Measurements from ENCODE around the gene WNT7A.

WNT7A gene

DNA sequence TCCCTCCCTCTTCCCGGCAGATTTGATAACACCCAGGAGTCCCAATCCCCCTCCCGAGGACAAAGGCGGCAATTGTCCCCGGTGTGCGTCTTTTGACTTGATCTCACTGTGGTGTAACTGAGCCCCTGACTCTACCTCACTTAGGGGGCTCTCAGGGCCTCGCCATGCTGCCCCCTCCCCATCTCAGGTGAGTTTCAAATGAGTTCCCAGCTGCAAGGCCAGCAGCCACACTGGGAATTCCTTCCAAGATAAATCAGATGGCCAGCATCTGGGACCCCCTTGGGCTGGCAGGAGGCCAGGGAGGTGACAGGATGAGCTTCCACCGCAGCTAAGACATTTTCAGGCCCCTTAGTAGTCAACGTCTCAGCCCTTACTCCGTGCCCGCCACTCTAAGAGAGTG lies 35.0 kb downstream of the WNT7A start:
- DNase-seq, result no peak

GRCh38 chr3:13844286-13844685 lies 35.6 kb downstream of the WNT7A start:
- DNase-seq, result no peak

GRCh38 chr3:13843351-13843750 lies 36.5 kb downstream of the WNT7A start:
- no peak for DNase-seq

- DNase-seq, result no peak
Observed at GRCh38 chr3:13842226-13842625, 37.6 kb downstream of the WNT7A start.

DNA sequence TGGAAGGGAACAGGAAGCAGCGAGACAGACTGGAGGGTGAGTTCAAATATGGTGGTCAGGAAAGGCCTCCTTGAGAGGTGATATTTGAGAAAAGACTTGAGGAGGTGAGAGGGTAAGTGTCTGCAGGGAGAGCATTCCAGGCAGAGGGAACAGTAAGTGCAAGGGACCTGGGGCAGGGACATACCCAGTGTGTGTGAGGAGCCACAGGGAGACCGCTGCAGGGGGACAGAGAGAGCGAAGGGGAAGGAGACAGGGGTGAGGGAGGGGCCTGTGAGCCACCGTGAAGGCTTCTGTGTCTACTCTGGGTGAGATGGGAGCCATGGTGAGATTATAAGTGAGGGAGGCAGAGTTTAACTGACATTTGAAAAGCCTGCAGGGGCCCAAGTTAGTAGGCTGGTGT lies 38.0 kb downstream of the WNT7A start:
- no peak for DNase-seq

GRCh38 chr3:13841141-13841540 lies 38.7 kb downstream of the WNT7A start:
- no peak for DNase-seq

GRCh38 chr3:13840456-13840855 lies 39.4 kb downstream of the WNT7A start:
- DNase-seq, result no peak

DNA sequence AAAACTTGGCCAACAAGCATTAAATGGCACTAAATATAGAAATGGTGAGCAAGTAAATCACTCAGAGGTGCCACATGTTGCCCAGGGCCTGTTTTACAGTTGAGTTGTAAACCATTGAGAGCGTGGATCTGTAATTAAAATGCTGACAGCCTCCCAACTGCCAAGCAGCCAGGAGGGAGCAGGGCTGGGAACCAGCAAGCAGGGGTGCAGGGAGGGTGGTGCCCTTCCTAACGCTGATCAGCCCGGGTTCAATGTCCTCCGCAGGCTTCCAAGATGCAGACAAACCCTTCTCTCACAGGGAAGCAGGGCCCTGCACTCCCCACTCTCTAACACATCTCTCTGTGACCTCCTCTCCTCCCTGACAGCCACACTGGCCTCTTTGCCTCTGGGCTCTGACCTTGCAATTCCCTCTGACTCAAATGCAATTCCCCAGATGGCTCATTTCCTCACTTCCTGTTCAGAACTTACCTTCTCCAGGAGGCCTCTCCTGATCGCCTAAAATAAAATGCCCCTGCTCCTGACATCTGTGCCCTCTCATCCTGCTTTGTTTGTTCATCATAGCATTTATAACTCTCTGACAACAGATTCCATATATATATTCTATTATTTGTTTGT lies 40.0 kb downstream of the WNT7A start:
- peak; percentile 54 for DNase-seq

DNA sequence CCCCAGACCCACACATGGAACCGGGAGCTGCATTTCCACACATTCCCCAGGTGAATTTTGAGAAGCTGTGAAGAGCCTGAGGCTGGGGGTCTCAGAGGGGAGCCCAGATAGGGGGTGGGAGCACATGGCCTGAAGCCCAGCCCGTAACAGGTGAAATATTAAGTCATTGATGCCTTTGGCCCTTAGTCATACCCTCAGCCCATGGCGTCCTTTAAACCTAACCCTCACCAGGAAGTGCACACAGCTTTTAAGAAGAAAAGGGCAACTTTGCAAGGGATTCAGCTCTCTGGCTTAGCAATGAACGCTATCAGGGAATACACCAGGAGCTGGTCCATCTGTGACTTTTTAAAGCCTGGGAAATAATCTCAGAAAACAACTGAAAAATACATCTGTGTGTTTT lies 40.6 kb downstream of the WNT7A start:
- DNase-seq, result no peak

GRCh38 chr3:13838421-13838820 lies 41.5 kb downstream of the WNT7A start:
- DNase-seq, result no peak

DNA sequence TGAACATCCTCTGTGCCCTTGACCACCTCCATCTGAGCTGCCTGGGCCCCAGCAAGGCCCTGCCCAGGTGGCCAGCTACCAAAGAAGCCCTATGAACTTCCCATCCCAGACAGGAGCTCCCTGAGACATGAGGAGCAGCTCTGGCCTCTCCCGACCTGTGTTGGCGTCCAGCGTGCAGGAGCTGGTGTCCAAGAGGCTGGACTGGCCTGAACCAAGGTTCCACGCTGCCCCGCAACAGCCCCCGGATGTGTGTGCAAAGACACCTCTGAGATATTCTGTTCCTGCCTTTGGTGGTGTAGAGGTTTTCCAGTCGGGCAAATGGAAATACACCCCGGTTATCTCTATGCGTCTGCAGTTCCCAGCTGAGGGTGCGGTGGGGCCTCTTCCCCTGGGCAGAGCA lies 42.1 kb downstream of the WNT7A start:
- DNase-seq, result no peak

GRCh38 chr3:13836658-13837587 lies 42.9 kb downstream of the WNT7A start:
- no peak for DNase-seq

GRCh38 chr3:13835246-13835645 lies 44.6 kb downstream of the WNT7A start:
- no peak for DNase-seq

DNA sequence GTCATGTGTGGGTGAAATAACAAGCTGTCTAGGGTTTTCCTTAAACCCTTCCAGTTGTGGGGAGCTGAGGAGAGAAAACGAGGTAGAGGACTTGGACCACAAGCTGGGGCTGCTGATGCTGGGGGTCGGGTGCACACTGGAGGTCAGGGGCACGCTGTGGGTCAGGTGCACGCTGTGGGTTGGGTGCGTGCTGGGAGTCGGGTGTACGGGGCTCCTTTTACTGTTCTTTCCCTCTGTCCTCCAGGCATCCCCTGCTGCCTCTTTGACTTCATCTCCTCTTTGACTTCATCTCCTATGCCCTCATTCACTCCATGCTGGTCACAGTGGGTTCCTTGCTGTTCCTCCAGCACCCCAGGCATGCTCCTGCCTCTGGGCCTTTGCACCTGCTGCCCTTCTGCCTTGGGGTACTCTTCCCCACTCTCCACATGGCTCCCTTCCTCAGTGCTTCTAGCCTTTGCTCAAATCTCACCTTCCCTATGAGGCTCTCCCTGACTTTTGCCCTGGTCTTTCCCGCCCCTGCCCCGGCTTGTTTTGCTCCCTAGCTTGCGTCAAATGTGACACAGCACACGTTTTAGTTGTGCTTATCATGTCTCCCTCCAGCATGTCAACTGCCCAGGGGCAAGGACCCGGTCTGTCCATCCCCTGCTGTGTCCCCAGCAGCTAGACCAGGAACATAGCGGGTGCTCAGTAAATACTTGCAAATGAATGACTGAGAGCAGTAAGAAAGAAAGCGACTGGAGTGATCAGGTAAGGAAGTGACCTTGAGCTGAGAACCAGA lies 45.4 kb downstream of the WNT7A start:
- DNase-seq, result no peak

DNA sequence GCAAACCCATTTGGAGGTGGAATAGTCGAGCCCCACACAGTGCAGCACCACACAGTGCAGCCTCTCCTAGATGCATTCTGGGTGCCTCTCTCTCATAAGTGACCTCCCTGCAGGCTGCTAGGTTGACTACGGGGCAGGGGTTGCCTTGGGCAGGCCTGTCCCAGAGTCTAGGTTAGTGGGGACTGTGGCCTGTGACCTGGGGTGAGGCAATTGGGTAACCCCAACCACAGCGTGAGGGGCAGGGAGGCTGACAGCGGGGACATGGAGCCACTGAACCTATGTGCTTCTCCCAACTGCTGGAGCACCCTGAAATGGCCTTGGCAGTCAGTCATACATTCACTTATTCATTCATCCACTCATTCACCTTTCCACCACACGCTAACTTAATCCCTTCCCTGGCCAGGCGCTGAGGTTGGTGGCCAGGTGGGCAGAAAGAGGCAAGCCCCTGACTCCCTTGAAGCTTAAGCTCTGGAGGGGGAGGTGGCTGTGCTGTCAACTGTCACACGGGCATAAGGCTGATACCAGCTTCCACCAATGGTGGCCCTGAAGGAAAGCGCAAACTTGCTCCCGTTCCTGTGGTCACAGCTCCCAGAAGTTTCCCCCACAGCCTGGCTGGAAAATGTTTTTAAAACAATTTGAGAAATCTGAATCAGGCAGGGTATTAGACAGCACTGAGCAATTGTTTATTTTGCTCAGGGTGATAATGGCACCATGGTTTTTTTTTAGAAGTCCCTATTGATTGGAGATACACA lies 46.2 kb downstream of the WNT7A start:
- no peak for DNase-seq

DNA sequence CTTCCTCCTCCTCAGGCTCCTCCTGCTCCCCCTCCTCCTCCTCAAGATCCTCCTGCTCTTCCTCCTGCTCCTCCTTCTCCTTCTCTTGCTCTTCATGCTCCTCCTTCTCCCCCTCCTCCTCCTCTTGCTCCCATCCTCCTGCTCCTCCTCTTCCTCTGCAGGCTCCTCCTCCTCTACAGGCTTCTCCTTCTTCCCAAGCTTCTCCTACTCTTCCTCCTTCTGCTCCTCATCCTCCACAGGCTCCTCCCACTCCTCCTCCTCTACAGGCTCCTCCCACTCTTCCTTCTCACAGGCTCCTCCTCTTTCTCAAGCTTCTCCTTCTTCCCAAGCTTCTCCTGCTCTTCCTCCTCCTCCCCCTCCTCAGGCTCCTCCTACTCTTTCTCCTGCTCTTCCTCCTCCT lies 47.7 kb downstream of the WNT7A start:
- DNase-seq, result no peak

- no peak for DNase-seq
Observed at GRCh38 chr3:13831386-13831996, 48.4 kb downstream of the WNT7A start.

DNA sequence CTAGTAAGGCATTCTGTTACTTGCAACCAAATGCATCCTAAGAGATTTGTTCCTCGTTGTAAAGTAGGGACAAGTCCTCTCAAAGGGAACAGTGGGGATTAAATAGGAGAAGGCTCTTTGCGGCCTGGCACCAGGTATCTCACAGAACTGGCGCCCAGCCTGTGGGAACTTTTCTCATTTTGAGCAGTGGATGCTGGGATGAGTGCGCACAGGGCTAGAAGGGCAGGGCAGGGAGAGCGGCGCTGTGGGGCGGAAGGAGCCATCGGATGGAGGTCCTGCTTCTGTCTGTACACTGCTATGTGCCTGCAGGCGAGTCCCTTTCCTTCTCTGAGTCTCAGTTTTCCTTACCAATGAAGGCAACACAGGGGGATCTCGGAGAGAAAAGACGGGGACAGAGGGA lies 50.6 kb downstream of the WNT7A start:
- DNase-seq, result no peak

DNA sequence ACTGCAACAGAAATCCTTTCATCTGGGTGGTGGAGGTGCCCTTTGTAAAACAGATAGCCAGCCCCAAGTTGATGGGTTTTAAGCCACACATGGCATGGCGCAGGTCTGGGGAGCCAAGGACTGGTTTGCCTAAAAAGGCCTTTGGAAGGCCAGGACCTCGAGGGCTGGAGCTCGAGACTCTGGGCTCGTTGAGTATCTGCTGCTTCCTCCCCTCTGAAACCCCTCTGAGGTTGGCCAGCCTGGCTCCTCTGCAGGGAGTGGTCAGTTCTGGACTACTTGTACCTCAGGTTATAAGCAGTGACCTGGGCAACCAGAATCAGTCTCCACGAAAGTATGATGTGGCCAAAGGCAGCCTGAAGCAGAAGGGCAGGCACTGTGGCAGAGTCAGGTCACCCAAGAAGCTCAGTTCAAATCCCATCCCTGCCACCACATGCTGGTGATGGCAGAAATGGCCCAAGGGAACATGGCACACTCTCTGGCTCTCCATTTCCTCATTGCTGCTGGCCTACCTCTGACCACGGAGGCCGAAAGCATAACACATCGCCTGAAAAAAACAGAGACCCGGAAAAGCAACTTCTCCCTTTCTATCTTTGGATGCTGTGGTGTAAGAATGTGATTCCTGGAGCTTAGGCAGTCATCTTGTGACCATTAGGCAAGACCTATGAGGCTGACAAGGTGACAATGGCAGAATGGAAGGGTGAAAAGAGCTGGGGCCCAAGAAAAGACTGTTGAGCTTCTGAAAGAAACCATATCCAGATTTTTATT lies 51.2 kb downstream of the WNT7A start:
- no peak for DNase-seq

DNA sequence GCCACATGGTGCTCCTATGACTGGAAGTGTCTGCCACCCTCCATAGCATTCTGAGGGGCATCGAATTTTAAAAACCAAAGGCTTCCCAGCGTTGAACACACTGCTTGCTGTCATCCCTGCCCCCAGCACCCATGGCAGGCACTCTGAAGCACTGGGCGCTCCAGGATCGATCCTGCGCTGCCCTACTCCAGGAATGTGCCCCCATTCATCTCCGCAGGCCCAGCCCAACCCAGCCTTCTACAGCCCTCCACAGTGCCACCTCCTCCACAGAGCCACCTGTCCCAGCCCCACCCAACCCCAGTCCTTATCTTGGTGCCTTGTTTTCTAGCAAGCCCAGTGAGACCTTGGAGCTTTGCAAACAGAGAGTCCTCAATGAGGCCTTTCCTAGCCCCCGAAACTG lies 52.2 kb downstream of the WNT7A start:
- DNase-seq, result no peak

DNA sequence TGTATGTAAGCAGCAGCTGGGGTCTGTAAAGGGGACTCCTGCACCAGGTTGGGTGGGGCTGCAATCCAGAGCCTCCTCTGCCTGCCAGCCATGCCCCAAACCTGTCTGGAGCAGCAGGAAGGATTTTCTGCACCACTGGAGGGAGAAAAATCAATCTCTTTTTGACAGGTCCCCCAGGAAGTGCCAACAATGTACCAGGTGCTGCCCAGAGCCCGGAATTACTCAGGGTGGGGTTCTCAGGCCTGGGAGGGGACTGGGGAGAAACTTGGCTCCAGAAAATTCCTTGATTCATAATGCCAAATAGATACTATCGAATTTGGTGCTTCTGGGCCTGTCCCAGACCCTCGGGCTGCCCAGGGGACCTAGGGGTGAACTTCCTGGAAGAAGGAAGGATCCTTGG lies 52.6 kb downstream of the WNT7A start:
- DNase-seq, result no peak

GRCh38 chr3:13826672-13827071 lies 53.2 kb downstream of the WNT7A start:
- DNase-seq, result no peak

Measured in NCI-H1694 treated with DMSO at 0.1 percent for 48 hours (cell line).